ENCODE data around the gene LINS1. TPM values are rescaled to one million over a fixed set of nuclear protein-coding genes. Genes with fewer than 3 reads are reported as not detected.
A peak's percentile ranks its signal among the peaks of the same experiment; 100 is the strongest.

LINS1 gene
- total RNA-seq, 1 donor from 2014 or later = 9.7 TPM

DNA sequence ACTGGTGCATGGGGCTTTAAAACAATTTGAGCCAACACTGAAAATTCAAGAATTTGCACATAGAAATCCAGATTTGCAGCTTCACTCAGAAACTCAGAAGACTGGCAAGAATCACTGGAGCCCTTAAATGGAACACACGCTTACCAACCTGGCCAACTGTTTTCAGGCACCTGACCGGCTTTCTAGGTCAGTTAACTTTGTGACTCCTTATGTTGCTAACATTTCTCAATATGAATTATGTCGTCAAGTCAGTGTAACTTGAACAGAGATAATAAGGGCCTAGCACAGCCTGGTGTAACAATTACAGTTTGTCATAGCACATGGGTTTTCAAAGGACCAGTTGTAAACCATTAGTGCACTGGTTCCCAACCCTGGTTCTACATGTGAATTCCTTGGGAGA, 80.1 kb downstream of the LINS1 start:
- intact Hi-C loops (cut with DNase I) = no loop called here
- DNase-seq (ENCODE audit: low spot score) = no peak

DNA sequence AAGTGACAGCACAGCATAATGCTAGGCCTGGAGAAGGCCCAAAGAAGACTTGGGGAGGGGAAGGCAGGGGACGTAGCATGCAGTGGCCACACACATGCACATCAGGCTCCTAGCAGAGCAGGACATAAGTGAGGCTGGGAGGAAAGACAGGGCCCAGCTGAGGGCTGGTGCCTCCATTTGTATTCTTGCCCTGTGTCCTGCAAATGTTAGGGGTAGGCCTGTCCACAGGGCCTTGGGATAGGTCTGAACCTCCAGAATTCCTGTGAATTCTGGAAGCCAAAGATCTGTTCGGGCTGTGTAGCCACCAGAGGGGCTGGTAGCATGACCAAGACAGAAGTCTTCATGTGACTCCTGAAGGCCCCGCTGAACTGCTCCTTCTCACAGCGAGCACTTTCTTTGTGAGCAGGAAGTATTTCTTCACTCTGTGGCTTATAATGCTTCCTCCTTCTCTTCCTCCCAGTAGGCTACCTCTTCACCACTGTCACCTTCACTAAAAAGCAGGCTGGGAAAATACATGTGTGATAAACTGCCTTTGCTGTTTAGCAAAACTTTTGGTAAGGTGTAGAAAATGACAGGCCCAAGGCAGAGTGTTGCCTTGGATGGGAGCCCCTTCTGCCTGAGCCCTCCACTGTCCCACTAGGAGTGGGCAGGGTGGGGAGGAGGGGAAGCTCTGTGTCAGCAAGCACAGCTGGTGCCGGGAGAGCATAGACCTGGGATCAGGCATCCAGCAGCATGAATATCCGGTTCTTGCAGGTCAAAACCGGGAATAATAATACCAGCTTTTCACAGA, 81.7 kb downstream of the LINS1 start:
- peak; percentile 78 for DNase-seq (ENCODE audit: low spot score)
- intact Hi-C loops (cut with DNase I) = no loop called here

DNA sequence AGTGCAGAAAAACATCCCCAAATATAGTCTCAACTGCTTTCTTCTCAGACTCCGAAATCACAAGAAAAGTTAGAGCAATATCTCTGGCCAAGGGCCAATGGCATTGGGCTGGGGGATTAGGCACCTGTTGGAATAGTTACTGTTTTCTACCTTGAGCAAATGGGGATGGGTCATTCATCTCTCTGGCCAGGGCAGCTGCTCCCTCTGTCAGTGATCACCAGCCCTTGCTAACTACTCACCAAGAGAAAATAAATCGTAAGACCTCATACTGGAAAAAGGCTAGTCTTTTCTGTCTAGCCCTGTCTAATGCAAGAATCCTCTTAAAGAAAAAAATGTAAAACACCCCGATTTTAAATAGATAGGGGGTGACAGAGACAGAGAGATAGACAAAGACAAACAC, 84.1 kb downstream of the LINS1 start:
- no peak for DNase-seq (ENCODE audit: low spot score)
- intact Hi-C loops (cut with DNase I) = no loop called here

Other genes with a start within 250 kb of the LINS1 start
- 0.24 TPM for gene CERS3, start 73.2 kb downstream of the LINS1 start, total RNA-seq
- gene ASB7, start 405 bp upstream of the LINS1 start, total RNA-seq = 6.8 TPM